Posterior cingulate gyrus (tissue), 11 donors: Measurements from ENCODE around the gene CORIN.
A peak's percentile ranks its signal among the peaks of the same experiment; 100 is the strongest.

Experiments used
- DNase-seq, 10 donors: peaks; one replicate each; pipeline versions ENCODE4 v3.0.0 to v3.0.0-alpha.2; 2020 to 2021; ENCODE audit warnings: mixed read lengths in 3 of 10
- intact Hi-C: fragments of 100-400 bp; cut with DNase I; formaldehyde crosslinking; loops from one replicate; pipeline ENCODE4 v1.15.1; 2023

Gene CORIN, protein sequence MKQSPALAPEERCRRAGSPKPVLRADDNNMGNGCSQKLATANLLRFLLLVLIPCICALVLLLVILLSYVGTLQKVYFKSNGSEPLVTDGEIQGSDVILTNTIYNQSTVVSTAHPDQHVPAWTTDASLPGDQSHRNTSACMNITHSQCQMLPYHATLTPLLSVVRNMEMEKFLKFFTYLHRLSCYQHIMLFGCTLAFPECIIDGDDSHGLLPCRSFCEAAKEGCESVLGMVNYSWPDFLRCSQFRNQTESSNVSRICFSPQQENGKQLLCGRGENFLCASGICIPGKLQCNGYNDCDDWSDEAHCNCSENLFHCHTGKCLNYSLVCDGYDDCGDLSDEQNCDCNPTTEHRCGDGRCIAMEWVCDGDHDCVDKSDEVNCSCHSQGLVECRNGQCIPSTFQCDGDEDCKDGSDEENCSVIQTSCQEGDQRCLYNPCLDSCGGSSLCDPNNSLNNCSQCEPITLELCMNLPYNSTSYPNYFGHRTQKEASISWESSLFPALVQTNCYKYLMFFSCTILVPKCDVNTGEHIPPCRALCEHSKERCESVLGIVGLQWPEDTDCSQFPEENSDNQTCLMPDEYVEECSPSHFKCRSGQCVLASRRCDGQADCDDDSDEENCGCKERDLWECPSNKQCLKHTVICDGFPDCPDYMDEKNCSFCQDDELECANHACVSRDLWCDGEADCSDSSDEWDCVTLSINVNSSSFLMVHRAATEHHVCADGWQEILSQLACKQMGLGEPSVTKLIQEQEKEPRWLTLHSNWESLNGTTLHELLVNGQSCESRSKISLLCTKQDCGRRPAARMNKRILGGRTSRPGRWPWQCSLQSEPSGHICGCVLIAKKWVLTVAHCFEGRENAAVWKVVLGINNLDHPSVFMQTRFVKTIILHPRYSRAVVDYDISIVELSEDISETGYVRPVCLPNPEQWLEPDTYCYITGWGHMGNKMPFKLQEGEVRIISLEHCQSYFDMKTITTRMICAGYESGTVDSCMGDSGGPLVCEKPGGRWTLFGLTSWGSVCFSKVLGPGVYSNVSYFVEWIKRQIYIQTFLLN

DNA sequence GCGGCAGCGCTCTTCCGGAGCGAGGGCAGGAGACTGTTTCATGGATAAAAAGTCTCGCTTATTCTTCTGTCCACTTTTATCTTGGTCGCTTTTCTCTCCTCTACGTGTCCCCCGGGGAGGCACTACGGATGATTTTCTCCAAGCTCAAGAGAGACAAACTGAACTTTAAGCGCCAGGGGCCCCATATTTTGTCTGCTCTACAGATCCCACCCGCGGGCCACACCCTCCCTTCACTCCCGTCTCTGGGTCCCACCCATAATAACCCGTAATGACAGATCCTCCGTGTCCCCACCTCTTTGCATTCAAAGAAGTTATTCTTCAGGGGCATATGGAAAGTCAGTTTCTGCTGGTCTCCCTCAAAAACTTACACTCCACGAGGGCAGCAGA, at the start of gene CORIN:
Gene CORIN (minus strand): TSS at position 160 of the 387 bp plus-strand sequence. CDS start 118 bp downstream, at position 42.
- DNase-seq: peak in 1 of 10 donors; percentile 69
- intact Hi-C loops: loop anchor here (2.0 kb wide), 2 partner anchors 133 to 169 kb away; no protein-coding TSS in a partner anchor

DNA sequence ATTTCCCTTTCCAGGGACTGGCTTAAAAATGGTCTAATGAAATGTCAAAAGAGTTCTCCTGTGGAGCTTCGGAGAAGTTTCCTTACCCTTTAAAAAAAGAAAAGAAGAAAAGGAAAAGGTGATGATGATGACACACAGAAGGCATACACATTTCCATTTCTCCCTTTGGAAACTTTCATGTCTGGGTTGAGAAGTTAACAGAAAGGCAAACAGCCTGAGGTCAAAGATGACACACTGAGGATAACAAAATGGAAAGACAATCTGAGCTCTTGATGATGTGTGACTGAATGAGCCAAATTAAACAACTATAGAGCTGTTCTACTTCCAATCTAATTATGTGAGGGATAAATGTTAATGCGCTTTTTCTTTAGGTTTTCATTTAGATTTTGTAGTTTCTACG, 44.4 kb upstream of the CORIN start:
- no peak for DNase-seq
- intact Hi-C loops: no loop called here

DNA sequence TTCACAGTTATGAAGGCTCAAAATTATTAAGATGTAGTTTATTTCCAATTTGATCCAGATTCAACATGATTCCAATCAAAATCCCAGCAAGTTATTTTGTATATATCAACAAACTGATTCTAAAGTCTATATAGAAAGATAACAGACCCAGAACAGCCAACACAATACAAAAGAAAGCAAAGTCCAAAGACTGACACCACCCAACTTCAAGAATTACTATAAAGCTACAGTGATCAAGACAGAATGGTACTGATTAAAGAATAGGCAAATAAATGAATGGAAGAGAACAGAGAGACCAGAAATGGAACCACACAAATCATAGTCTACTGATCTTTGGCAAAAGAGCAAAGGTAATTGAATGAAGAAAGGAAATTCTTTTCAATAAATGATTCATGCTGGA, 41.6 kb upstream of the CORIN start:
- intact Hi-C loops: no loop called here

DNA sequence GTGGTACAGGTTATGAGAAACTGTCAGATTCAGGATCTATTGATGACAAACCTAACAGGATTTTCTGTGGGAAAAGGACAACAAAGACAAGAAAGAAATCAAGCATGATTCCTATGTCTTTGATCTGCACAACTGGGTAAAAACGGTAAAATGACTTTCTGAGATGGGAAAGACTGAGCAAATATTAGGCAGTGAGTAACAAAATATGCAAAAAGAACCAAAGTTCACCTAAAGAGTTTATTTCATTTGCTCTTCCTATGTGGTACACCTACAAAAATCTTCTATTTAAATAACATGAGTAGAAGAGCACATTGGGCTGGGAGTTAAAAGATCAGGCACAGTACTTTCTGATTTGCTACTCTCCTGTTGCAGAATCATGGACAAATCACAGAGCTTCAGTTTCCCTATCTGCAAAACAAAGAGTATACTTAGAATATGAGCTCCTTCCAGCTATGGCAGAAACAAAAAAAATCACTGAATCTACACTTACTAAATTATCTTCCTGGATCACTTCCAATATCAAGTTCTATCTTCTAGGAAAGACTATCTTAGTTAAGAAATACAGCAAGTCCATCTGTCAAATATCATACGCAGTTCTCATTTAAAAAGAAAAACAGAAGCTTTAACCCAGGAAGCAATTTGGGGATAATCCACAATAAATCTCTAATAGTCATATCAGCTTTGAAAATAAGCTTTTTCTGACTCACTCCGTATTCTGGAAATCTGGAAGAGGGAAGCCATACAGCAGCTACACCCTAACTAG, 39.1 kb upstream of the CORIN start:
- intact Hi-C loops: no loop called here
- DNase-seq: no peak

More for the DNA sequence above, 41.6 kb upstream of the CORIN start:
- DNase-seq: no peak

DNA sequence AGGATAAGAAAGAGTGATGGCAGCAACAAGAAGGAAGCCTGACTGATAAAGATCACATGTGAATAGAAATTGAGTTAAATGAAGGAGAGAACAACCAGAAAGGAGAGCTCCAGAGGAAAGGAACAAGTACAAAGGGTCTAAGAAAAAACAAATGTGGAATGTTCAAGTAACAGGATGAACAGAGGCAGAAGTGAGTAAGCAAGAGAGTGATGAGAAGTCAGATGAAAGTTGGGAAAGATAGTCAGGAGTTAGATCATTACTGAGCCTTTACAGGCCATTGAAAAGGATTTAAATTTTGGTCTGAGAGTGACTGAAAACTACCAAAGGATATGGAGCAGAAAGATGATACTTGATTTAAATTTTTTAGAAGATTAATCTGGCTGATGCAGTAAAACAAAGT, 38.4 kb upstream of the CORIN start:
- intact Hi-C loops: no loop called here
- no peak for DNase-seq

DNA sequence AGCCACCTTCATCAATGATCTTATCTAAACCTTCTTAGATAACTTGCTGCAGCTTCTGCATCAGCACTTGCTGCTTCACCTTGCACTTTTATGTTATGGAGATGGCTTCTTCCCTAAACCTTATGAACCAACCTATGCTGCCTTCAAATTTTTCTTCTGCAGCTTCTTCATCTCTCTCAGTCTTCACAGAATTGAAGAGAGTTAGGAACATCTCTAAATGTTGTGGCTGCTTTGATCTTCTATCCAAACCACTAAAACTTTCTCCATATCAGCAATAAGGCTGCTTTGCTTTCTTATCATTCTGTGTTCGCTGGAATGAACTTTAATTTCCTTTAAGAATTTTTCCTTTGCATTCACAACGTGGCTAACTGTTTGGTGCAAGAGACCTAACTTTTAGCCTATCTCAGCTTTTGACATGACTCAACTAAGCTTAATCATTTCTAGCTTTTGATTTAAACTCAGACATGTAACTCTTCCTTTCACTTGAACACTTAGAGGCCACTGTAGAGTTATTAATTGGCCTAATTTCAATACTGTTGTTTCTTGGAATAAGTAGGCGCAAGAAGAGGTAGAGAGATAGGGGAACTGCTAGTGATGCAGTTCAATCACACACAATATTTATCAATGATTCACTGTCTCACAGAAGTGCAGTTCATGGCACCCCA, 36.1 kb upstream of the CORIN start:
- no peak for DNase-seq

DNA sequence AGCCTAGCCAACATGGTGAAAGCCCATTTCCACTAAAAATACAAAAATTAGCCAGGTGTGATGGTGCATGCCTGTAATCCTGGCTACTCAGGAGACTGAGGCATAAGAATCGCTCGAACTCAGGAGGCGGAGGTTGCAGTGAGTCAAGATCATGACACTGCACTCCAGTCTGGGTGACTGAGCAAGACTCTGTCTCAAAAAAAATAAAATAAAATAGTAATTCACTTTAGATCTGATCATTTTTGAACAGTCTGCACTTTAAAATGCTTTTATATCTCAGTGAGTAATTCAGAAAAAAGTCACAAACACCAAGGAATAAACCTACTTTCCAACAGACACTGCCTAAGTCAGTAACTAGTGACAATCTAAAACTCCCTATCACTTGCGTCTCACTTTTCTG, 25.6 kb upstream of the CORIN start:
- intact Hi-C loops: no loop called here
- DNase-seq: no peak

More for the DNA sequence above, 36.1 kb upstream of the CORIN start:
- intact Hi-C loops: no loop called here

DNA sequence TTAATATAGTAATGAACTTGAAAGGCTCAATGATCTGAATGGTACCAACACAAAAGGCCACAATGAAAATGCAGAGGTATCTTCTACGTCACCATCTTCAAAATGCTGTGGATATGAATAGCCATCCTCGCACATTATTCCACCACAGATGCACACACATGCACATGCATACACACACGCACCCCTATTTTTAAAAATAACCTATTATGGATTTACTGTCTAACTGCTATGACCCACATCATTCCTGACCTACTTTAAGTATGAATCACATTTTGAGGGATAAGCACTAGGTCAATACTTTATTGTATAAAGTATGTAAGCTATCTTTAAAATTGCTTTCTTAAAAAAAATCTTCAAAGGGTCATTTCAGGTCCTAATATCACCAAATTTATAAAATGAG, 24.4 kb upstream of the CORIN start:
- DNase-seq: no peak

DNA sequence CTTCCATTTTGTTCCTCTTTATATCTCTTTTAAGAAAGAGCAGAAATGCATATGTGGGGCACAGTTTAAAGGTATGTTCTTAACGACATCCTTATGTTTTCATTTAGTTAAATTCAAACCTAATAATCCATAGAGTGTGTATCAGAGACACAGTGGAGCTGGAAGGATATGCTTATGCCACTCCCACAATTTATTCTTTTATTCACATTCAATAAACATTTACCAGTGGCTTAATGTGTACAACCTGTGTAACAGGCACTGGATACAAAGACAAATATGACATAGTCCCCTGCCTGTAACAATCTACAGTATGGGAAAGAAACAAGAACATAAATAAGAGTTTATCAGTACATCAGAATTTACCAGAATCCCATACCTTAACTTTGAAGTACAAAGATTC, 22.4 kb upstream of the CORIN start:
- intact Hi-C loops: no loop called here
- no peak for DNase-seq

More for the DNA sequence above, 24.4 kb upstream of the CORIN start:
- intact Hi-C loops: no loop called here

DNA sequence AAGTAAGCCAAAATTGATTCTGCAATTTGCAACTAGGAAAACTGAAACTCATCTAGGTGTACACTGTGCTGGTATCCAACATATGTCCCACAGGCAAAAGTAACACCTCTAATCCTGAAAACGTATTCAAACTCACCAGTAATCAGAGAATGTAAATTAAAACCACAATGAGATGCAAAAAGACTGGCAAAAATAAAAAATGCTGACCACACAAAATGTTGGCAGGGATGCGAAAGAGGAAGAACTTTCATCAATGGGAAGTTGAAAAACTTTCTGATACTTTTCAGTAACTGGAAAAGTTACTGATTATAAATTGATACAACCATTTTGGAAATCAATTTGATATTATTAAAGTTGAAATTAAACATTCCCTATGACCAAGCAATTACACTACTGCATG, 20.1 kb upstream of the CORIN start:
- intact Hi-C loops: no loop called here
- no peak for DNase-seq

DNA sequence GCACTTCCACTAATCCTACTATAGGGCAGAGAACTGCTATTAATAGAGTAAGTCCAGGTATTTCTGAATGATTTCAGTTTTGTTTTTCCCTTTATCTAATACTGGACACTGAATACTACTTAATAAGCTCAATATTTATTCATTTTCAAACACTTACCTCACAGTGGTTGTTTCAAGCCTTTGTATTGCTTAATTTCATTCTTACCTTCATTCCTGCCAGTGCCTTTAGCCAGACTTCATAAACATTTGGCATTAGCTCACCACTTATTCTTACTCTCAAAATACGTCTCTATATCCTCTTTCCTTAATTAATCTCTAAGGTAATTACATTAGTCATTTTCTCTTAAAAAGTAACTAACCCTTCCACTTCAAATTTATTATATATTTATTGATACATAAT, 18.8 kb upstream of the CORIN start:
- intact Hi-C loops: no loop called here
- no peak for DNase-seq

DNA sequence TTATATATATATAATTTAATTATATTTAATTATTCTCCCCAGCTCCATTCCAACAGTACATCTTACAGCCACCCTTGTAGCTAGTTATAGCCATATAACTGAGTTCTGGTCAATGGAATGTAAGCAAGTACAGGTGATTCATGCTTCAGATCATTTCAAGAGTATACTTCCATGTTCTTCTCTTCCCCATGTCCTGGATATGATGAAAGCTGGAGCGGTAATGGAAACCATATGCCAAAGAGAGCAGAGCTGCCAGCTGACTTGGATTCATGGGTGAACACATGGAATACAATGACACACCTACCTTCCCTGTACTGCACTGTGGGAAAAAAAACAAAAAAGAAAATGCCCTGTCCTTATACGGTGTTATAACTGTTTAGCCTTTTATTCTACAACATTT, 17.5 kb upstream of the CORIN start:
- intact Hi-C loops: no loop called here

DNA sequence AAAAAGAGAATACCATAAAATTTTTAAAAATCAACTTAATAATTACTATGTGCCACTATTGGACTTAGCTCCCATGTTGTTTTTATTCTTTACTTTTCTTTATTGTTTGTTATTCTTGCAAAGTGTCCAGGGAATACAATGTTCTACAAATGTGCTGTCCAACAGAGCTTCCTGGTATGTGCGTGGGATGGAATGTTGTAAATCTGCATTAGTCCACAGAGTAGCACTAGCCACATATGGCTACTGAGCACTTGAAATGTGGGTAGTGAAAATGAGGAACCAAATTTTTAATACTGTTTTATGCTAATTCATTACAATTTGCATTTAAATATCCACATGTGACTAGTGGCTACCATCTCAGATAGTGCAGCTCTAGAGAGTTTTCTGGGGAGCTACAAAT, 14.3 kb upstream of the CORIN start:
- DNase-seq: no peak
- intact Hi-C loops: no loop called here

More for the DNA sequence above, 17.5 kb upstream of the CORIN start:
- no peak for DNase-seq

DNA sequence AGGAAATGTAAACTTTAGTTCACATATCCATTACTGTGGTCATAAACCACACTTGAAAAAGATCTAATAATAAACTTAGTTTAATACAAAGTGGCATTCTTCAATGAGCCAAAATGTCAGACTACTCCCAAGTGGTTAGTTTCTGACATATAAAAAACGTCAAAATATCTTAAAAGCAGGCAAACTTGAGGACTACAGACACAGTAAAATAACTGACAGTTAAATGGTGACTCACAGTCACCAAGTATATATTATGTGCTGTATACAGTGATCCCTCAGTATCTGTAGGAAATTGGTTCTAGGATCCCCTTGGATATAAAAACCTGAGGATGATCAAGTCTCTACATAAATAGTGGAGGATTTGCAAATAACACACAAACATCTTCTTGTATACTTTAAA, 11.6 kb upstream of the CORIN start:
- intact Hi-C loops: no loop called here
- DNase-seq: no peak

DNA sequence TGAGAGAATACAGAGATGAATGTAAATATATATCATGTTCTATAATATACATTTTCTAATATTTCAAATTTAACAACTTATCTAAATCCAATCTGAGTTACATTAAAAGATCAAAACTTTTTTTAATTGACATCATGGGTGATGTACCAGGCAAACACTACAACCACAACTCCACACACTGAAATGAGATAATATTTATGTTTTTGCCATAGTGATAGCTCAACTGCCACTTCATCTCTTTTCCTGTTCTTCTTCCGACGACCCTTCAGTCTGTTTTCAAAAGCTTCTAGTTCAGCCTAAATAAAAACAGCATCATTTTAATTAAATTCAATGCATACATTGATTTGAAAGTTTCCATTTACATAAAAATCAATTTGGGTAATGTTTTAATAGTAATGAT, 10.2 kb upstream of the CORIN start:
- DNase-seq: no peak
- intact Hi-C loops: no loop called here

DNA sequence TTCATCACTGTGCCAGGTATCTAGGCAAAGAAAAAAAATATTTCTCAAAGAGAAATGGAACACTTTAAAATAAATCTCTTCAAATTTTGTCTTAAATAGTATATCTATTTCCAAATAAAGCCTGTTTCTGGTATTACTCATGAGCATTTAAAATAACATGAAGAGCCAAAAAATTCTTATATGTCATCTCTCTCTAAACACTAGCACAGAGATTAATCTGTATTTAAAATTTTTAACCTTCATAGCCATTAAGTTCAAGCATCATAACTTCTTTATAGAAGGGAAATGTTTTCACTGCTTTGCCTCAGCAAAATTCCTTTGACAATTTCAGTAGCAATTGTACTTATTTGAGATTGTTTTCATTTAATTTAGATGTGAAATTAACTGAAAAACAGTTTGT, 5.1 kb upstream of the CORIN start:
- intact Hi-C loops: no loop called here
- no peak for DNase-seq

DNA sequence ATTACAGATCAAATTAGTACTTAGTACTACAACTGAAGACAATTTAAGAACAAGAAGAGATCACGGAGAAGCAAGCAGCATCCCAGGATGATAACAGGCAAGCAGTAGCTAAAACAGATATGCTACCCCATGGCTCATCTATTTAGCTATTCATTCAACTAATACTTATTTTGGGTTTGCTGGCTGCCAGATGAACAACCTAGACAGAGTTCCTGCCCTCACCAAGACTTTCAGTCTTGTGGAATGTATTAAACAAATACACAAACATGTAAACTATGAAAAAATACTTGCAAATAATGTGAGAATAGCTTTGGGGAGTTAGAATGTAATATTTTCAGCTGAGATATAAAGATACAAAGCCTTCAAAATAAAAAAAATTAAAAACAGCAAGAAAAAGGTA, 2.4 kb upstream of the CORIN start:
- no peak for DNase-seq
- intact Hi-C loops: no loop called here

DNA sequence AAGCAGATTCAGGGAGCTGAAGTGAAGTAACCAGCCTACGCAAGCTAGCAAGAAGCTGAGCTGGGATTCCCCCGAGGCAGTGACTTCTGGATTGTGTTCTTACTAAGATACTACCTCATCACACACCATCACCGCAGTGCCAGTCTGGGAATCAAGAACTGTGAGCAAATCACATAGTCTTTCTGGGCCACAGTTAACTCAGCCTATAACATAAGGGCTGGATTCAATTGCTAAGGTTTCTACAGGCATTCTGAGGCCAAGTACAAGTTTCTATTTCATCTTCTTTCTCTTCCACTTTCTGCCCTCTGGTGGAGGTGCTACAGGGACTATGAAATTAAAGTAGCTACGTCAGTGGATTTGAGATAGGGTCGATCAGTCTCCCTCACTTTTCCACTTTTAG, 1.4 kb upstream of the CORIN start:
- intact Hi-C loops: loop anchor here (2.0 kb wide), 1 partner anchor 170 kb away; no protein-coding TSS in a partner anchor
- DNase-seq: peak in 3 of 10 donors; percentile 6 to 72 (median 21)

DNA sequence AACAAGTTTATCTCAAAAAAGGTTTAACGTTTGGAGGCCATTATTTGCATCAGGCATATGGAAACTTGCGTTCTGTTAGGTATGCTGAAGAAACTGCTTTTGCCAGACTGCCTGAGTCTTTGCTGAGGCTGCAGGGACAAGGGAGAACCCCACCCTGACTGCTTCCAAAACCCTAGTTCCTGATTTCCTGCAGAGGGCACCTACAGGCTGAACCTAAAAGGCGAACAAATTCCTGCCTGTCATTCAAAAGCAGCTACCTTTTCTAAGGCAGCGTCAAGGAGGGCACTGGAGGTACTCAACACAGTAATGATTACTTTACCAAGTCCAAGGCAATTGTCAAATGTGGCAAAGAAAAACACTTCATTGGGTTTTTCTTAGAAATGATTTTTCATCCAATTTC, 578 bp upstream of the CORIN start:
- DNase-seq: no peak
- intact Hi-C loops: loop anchor here (2.0 kb wide), 1 partner anchor 170 kb away; no protein-coding TSS in a partner anchor
